ENCODE measurements around the gene HEXD.

DNA sequence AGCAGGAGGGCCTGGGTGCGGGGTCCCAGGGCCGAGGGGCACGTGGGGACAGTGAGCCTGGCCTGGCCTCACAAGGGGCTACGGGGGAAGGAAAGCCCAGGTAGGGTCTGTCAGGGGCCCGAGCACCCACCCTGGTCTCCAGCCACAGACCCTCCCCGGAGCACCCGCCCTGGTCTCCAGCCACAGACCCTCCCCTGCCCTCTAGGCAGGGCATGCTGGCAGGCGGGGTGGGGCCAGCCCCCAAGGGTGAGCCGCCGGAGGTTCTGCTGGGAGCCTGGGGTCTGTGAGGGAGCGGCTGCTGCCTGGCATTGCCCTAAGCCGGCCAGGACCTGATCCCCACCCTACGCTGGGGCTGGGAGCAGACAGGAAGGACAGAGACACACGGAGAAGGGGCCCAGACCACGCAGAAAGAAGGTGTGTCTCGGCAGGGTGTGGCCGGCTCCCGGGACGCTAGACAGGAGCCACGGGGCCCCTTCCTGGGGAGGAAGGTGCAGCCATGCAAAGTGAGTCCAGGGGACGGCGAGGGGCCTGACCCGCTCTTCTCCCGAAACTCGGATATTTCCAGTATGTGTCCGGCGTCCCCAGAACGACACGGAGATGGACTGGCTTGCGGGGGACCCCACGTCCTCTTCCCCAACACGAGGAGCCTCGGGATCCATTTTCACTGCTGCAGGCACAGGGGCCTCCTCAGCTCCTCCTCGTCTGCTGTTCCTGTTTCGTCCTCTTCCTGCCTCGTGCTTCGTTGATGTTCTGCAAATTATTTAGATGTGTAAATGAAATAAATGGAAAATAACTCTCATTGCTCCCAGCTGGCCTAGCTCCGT lies 31.1 kb upstream of the HEXD start:
- TF ChIP-seq, protein P1, sequence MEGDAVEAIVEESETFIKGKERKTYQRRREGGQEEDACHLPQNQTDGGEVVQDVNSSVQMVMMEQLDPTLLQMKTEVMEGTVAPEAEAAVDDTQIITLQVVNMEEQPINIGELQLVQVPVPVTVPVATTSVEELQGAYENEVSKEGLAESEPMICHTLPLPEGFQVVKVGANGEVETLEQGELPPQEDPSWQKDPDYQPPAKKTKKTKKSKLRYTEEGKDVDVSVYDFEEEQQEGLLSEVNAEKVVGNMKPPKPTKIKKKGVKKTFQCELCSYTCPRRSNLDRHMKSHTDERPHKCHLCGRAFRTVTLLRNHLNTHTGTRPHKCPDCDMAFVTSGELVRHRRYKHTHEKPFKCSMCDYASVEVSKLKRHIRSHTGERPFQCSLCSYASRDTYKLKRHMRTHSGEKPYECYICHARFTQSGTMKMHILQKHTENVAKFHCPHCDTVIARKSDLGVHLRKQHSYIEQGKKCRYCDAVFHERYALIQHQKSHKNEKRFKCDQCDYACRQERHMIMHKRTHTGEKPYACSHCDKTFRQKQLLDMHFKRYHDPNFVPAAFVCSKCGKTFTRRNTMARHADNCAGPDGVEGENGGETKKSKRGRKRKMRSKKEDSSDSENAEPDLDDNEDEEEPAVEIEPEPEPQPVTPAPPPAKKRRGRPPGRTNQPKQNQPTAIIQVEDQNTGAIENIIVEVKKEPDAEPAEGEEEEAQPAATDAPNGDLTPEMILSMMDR (conservative IDR thresholded peaks at IDR 0.05; ENCODE audit: low read length) = no peak
- no peak for TF ChIP-seq EZH2phosphoT487 (IDR thresholded peaks at IDR 0.05; ENCODE audit: borderline replicate concordance, low read depth, low read length)
